PC-3 (cell line): ENCODE data around the gene WDR86. TPM values are rescaled to one million over a fixed set of nuclear protein-coding genes. Genes with fewer than 3 reads are reported as not detected.

Experiments
- ATAC-seq: fragments of 200-7000 bp; cut with Tn5 transposase; 2 replicates; pipeline ENCODE4 v1.9.1; 2020; ENCODE audit warnings: mild to moderate bottlenecking, moderate library complexity
- BruUV-seq: library from RNA; stranded (reverse); fragments of 400-500 nt; replicated peaks from 2 replicates; lab custom pipeline; 2021; lab: Mats Ljungman, UMichigan
- CTCF ChIA-PET: fragments of 300-600 bp; sonication (Branson Sonifier 250); formaldehyde crosslinking; loops from one replicate; lab custom pipeline; 2022; ENCODE audit warnings: antibody characterized with exemption; lab: Charles Lee
- POLR2A ChIA-PET: fragments of 300-600 bp; sonication (Branson Sonifier 250); formaldehyde crosslinking; loops from one replicate; lab custom pipeline; 2022; ENCODE audit warnings: antibody characterized with exemption; ENCODE audit not compliant: unreplicated experiment; lab: Charles Lee
- DNase-seq: peaks from one replicate; pipeline ENCODE4 v3.0.0-alpha.2; 2015
- H2AFZ ChIP-seq: fragments of 300-600 bp; sonication (generic); 2 replicates; pipeline ENCODE4 v1.6.0; 2016; ENCODE audit warnings: antibody characterized with exemption, low read length
- H3F3A ChIP-seq: fragments of 300-600 bp; sonication (generic); one replicate; pipeline ENCODE4 v1.6.0; 2017; ENCODE audit warnings: antibody characterized with exemption, low read length, control low read depth, mild to moderate bottlenecking; ENCODE audit not compliant: unreplicated experiment
- H3K27ac ChIP-seq: fragments of 300-600 bp; sonication (generic); 2 replicates; pipeline ENCODE4 v1.5.1; 2016; ENCODE audit warnings: mild to moderate bottlenecking, low read length
- H3K27me3 ChIP-seq: fragments of 300-600 bp; sonication (generic); 2 replicates; pipeline ENCODE4 v1.6.1; 2016; ENCODE audit warnings: low read length, mixed read lengths
- H3K36me3 ChIP-seq: fragments of 300-600 bp; sonication (generic); 2 replicates; pipeline ENCODE4 v1.6.1; 2016; ENCODE audit warnings: low read depth, mixed run types, low read length, mixed read lengths
- H3K4me1 ChIP-seq: fragments of 300-600 bp; sonication (generic); 2 replicates; pipeline ENCODE4 v1.5.1; 2016; ENCODE audit warnings: low read length; ENCODE audit not compliant: insufficient read depth
- H3K4me2 ChIP-seq: fragments of 300-600 bp; sonication (generic); 2 replicates; pipeline ENCODE4 v1.6.0; 2016; ENCODE audit warnings: low read length
- H3K4me3 ChIP-seq: fragments of 300-600 bp; sonication (generic); 2 replicates; pipeline ENCODE4 v1.5.1; 2016; ENCODE audit warnings: mild to moderate bottlenecking, low read length, mixed read lengths
- H3K79me2 ChIP-seq: fragments of 300-600 bp; sonication (generic); 2 replicates; pipeline ENCODE4 v1.6.1; 2017; ENCODE audit warnings: low read length, mixed read lengths
- H3K9ac ChIP-seq: fragments of 300-600 bp; sonication (generic); 2 replicates; pipeline ENCODE4 v1.6.0; 2016; ENCODE audit warnings: mild to moderate bottlenecking, low read length
- H3K9me2 ChIP-seq: fragments of 300-600 bp; sonication (generic); replicated peaks from 2 replicates; pipeline ENCODE4 v1.6.1; 2016; ENCODE audit warnings: mixed run types, low read length, mixed read lengths
- H3K9me3 ChIP-seq: fragments of 300-600 bp; sonication (generic); 2 replicates; pipeline ENCODE4 v1.6.1; 2016; ENCODE audit warnings: low read length, mixed read lengths
- H4K20me1 ChIP-seq: fragments of 300-600 bp; sonication (generic); 2 replicates; pipeline ENCODE4 v1.6.1; 2016; ENCODE audit warnings: low read length, mixed read lengths
- EZH2 ChIP-seq: fragments of 300-600 bp; sonication (generic); IDR thresholded peaks from one replicate; pipeline ENCODE4 v1.6.1; 2017; ENCODE audit warnings: antibody characterized with exemption, mild to moderate bottlenecking, low read length; ENCODE audit not compliant: unreplicated experiment
- EZH2phosphoT487 ChIP-seq: fragments of 300-600 bp; sonication (generic); IDR thresholded peaks from 2 replicates; pipeline ENCODE4 v1.6.1; 2018; ENCODE audit warnings: mild to moderate bottlenecking, antibody characterized with exemption, low read length, borderline replicate concordance
- intact Hi-C: fragments of 100-400 bp; cut with micrococcal nuclease; formaldehyde crosslinking; loops from 2 replicates; pipeline ENCODE4 v1.9.0; 2023
- total RNA-seq: library from RNA; depleted of rRNA; stranded (reverse); fragments of >200 nt; gene quantifications from 2 replicates; pipeline ENCODE4 v1.2.3, GENCODE V29; 2014
- TF ChIP-seq, protein P1 (sequence below): fragments of 300-600 bp; sonication (generic); conservative IDR thresholded peaks from 2 replicates; pipeline ENCODE4 v1.5.1; 2017; ENCODE audit warnings: antibody characterized with exemption, low read depth, mild to moderate bottlenecking, low read length

The WDR86 gene
- total RNA-seq, 1 experiment from 2014 or later, result not detected

DNA sequence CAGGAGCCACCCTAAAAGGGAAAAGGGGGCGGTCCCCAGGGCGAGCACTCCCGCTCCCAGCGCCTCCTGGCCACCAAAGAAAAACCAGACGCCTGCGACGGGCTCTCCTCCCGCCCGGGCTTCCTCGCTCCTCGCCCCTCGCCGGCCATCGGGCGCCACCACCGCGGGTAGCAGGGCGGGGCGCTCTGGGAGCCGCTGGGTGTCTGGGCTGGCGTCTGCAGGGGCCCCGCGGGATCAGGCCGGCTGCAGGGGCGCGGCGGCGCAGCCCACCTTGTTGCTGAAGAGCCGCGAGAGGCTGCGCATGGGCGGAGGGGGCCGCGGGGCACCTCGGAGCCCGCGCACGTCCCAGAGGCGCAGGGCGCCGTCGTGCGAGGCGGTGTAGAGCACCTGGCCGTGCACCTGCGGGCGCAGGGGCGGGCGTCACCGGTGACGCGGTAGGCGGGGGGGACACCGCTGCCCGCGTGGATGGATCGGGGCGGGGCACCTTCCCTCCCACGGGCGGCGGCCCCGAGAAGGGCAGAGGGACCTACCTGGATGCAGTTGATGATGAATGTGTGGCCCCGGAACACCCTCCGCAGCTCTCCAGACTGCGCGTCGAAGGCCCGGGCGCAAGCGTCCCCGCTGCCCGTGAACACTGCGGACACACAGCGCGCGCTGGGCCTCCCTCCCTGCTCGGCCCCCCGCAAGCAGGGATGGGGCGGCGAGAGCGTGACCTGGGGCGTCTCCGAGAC lies 28.3 kb downstream of the WDR86 start:
- intact Hi-C loops, result no loop called here
- ChIA-PET CTCF (no interaction called here), POLR2A (no interaction called here)
- Histone ChIP-seq H3K27me3 (no peaks in the 10 kb centered on the region), H3K9me3 (no peaks in the 10 kb centered on the region), H3K9me2 (no peaks in the 10 kb centered on the region), H3F3A (no peaks in the 10 kb centered on the region), H3K9ac (no peak overlapping the region), H3K36me3 (no peaks in the 10 kb centered on the region), H3K27ac (no peak overlapping the region), H2AFZ (no peak overlapping the region), H3K79me2 (no peaks in the 10 kb centered on the region), H3K4me3 (no peak overlapping the region), H3K4me2 (no peak overlapping the region), H3K4me1 (no peaks in the 10 kb centered on the region), H4K20me1 (no peaks in the 10 kb centered on the region)
- ATAC-seq (no peak), DNase-seq (no peak)
- TF ChIP-seq EZH2phosphoT487, result no peak
- TF ChIP-seq, protein P1, sequence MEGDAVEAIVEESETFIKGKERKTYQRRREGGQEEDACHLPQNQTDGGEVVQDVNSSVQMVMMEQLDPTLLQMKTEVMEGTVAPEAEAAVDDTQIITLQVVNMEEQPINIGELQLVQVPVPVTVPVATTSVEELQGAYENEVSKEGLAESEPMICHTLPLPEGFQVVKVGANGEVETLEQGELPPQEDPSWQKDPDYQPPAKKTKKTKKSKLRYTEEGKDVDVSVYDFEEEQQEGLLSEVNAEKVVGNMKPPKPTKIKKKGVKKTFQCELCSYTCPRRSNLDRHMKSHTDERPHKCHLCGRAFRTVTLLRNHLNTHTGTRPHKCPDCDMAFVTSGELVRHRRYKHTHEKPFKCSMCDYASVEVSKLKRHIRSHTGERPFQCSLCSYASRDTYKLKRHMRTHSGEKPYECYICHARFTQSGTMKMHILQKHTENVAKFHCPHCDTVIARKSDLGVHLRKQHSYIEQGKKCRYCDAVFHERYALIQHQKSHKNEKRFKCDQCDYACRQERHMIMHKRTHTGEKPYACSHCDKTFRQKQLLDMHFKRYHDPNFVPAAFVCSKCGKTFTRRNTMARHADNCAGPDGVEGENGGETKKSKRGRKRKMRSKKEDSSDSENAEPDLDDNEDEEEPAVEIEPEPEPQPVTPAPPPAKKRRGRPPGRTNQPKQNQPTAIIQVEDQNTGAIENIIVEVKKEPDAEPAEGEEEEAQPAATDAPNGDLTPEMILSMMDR, result no peak
- TF ChIP-seq EZH2, result no peak
- no TSS peak for BruUV-seq

DNA sequence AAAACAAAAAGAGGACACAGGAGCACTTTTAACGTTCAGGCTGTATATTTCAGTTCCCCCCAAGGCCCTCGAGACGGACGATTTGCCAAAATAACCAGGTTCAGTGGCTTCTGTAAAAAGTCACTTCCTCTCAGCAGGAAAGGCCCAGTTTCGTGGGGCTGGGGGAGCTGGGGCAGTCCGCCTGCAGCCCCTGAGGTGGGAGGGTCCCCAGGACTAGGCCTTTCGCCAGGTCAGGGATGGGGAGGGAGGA lies 28.8 kb downstream of the WDR86 start:
- H3K79me2 ChIP-seq, result no peaks in the 10 kb centered on the region
- no peak overlapping the region for H3K27ac ChIP-seq
- ATAC-seq (no peak), DNase-seq (no peak)
- no peaks in the 10 kb centered on the region for H3F3A ChIP-seq
- no peak overlapping the region for H3K4me3 ChIP-seq
- no peak overlapping the region for H2AFZ ChIP-seq
- POLR2A ChIA-PET, result no interaction called here
- no peaks in the 10 kb centered on the region for H3K4me1 ChIP-seq
- no peak overlapping the region for H3K4me2 ChIP-seq
- intact Hi-C loops, result no loop called here
- no peaks in the 10 kb centered on the region for H3K27me3 ChIP-seq
- TF ChIP-seq, protein P1, result no peak
- no peak for TF ChIP-seq EZH2
- no peak for TF ChIP-seq EZH2phosphoT487
- no TSS peak for BruUV-seq
- H4K20me1 ChIP-seq, result no peaks in the 10 kb centered on the region
- CTCF ChIA-PET, result no interaction called here
- no peak overlapping the region for H3K9ac ChIP-seq
- no peaks in the 10 kb centered on the region for H3K9me3 ChIP-seq
- no peaks in the 10 kb centered on the region for H3K9me2 ChIP-seq
- H3K36me3 ChIP-seq, result no peaks in the 10 kb centered on the region

DNA sequence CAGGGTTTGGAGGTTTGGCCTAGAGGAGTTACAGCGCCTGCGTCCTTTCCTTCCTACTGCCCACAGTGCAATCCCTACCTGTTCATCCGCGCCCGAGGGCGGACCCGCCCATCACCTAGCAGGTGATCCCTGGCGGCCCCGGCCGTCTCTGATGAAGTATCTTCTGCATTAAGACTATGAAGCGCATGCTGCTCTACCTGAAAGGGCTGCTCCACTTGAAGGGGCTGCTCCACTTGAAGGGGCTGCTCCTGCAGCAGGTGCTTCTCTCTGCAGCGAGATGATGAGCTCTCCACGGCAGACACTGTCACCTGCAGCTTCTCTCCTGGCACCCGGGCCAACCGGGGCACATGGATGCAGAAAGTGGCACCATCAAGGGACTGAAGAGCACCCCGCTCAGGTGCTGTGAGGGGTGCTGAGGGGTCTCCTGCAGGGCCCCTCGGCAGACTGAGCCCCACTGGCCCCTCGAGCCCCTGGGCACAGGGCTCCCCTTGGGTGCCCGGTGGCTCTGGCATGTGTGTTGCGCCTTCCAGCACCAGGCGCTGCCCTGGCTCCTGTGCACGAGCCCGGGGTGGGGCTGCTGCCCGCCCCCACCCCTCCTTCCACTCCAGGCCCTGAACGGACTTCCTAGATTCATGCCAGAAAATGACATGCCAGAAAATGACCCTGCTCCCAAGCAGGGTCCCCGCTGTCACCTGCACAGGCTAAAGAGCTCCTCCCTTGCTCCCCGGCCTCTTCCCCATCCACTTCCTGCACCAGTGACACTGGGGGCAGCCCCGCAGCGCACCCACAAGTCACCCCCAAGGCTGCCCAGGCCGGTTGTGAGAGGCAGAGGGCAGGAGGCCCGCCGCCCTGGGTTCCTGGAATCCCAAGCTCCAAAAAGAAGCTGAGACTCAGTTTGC lies 29.4 kb downstream of the WDR86 start:
- H3K36me3 ChIP-seq, result no peaks in the 10 kb centered on the region
- H3K4me3 ChIP-seq, result no peak overlapping the region
- no peak overlapping the region for H3K9ac ChIP-seq
- H3K4me2 ChIP-seq, result no peak overlapping the region
- no peak overlapping the region for H3K27ac ChIP-seq
- CTCF ChIA-PET, result no interaction called here
- no peaks in the 10 kb centered on the region for H4K20me1 ChIP-seq
- H3K27me3 ChIP-seq, result no peaks in the 10 kb centered on the region
- DNase-seq (no peak), ATAC-seq (no peak)
- intact Hi-C loops, result no loop called here
- H2AFZ ChIP-seq, result no peak overlapping the region
- TF ChIP-seq, protein P1, result no peak
- no peak for TF ChIP-seq EZH2
- no peak for TF ChIP-seq EZH2phosphoT487
- H3F3A ChIP-seq, result no peaks in the 10 kb centered on the region
- H3K79me2 ChIP-seq, result no peaks in the 10 kb centered on the region
- POLR2A ChIA-PET, result no interaction called here
- no TSS peak for BruUV-seq
- H3K4me1 ChIP-seq, result no peaks in the 10 kb centered on the region
- no peaks in the 10 kb centered on the region for H3K9me2 ChIP-seq
- H3K9me3 ChIP-seq, result no peaks in the 10 kb centered on the region
